Calu3 (cell line): ENCODE data around the gene FILIP1. TPM values are rescaled to one million over a fixed set of nuclear protein-coding genes. Genes with fewer than 3 reads are reported as not detected.

ENCODE experiments used
- BruUV-seq: library from RNA; stranded (reverse); fragments of 400-500 nt; replicated peaks from 2 replicates; lab custom pipeline; 2021; lab: Mats Ljungman, UMichigan
- CTCF ChIA-PET: fragments of 300-600 bp; sonication (Branson Sonifier 250); formaldehyde crosslinking; loops from one replicate; lab custom pipeline; 2022; ENCODE audit warnings: antibody characterized with exemption; lab: Charles Lee
- DNase-seq: peaks from one replicate; pipeline ENCODE4 v3.0.0; 2022
- H3K27ac Mint-ChIP-seq: one replicate; pipeline ENCODE4 v1.8.0; 2022; ENCODE audit warnings: mixed read lengths; ENCODE audit not compliant: unreplicated experiment
- H3K27me3 Mint-ChIP-seq: one replicate; pipeline ENCODE4 v1.8.0; 2022; ENCODE audit warnings: mixed read lengths; ENCODE audit not compliant: unreplicated experiment
- H3K36me3 Mint-ChIP-seq: one replicate; pipeline ENCODE4 v1.8.0; 2022; ENCODE audit warnings: mild to moderate bottlenecking, moderate library complexity, mixed read lengths; ENCODE audit not compliant: insufficient read depth, unreplicated experiment
- H3K4me1 Mint-ChIP-seq: one replicate; pipeline ENCODE4 v1.8.0; 2022; ENCODE audit warnings: mild to moderate bottlenecking, low read depth, mixed read lengths; ENCODE audit not compliant: unreplicated experiment
- H3K4me3 Mint-ChIP-seq: one replicate; pipeline ENCODE4 v1.8.0; 2022; ENCODE audit warnings: mild to moderate bottlenecking, low read depth, moderate library complexity, mixed read lengths; ENCODE audit not compliant: unreplicated experiment
- H3K9me3 Mint-ChIP-seq: one replicate; pipeline ENCODE4 v1.8.0; 2022; ENCODE audit warnings: low read depth, mixed read lengths; ENCODE audit not compliant: unreplicated experiment
- CTCF ChIP-seq: fragments of 200-600 bp; IDR thresholded peaks from one replicate; pipeline ENCODE4 v1.8.0; 2022; ENCODE audit warnings: antibody characterized with exemption; ENCODE audit not compliant: unreplicated experiment
- intact Hi-C: fragments of 100-400 bp; cut with micrococcal nuclease; formaldehyde crosslinking; loops from one replicate; pipeline ENCODE4 v1.10.0; 2022; ENCODE audit not compliant: unreplicated experiment
- total RNA-seq: library from RNA; stranded (reverse); gene quantifications from 2 replicates; pipeline ENCODE4 v1.2.3, GENCODE V29; 2022

FILIP1 gene
- total RNA-seq, 1 experiment from 2014 or later = not detected

- DNase-seq = no peak
- CTCF ChIA-PET = no interaction called here
- intact Hi-C loops = no loop called here
- no peaks in the 10 kb centered on the region for H3K36me3 Mint-ChIP-seq
- H3K27me3 Mint-ChIP-seq = no peaks in the 10 kb centered on the region
- no TSS peak for BruUV-seq
- no peak overlapping the region for H3K4me3 Mint-ChIP-seq
- no peak for TF ChIP-seq CTCF
- H3K4me1 Mint-ChIP-seq = no peaks in the 10 kb centered on the region
- H3K27ac Mint-ChIP-seq = no peak overlapping the region
- H3K9me3 Mint-ChIP-seq = no peaks in the 10 kb centered on the region
These were observed 186.1 kb downstream of the FILIP1 start for GRCh38 chr6:75307364-75308004.

- no peaks in the 10 kb centered on the region for H3K27me3 Mint-ChIP-seq
- H3K4me1 Mint-ChIP-seq = no peaks in the 10 kb centered on the region
- H3K4me3 Mint-ChIP-seq = no peak overlapping the region
- intact Hi-C loops = no loop called here
- H3K27ac Mint-ChIP-seq = no peak overlapping the region
- no peaks in the 10 kb centered on the region for H3K9me3 Mint-ChIP-seq
- CTCF ChIA-PET = interaction anchor here (1.1 kb wide), 1 partner anchor 23 kb away, joined by 3 read pairs; no protein-coding TSS in a partner anchor
- no peaks in the 10 kb centered on the region for H3K36me3 Mint-ChIP-seq
- no TSS peak for BruUV-seq
- no peak for TF ChIP-seq CTCF
- DNase-seq = no peak
These were observed 187.5 kb downstream of the FILIP1 start for GRCh38 chr6:75306064-75306463.

GRCh38 chr6:75305573-75305972 is 188.0 kb downstream of the FILIP1 start:
- no peak for DNase-seq
- Mint-ChIP-seq H3K9me3 (no peaks in the 10 kb centered on the region), H3K27ac (no peak overlapping the region), H3K27me3 (no peaks in the 10 kb centered on the region), H3K36me3 (no peaks in the 10 kb centered on the region), H3K4me3 (no peak overlapping the region), H3K4me1 (no peaks in the 10 kb centered on the region)
- no peak for TF ChIP-seq CTCF
- BruUV-seq = no TSS peak
- CTCF ChIA-PET = interaction anchor here (0.5 to 1.4 kb wide), 5 partner anchors 8 to 543 kb away, joined by 3 read pairs; no protein-coding TSS in a partner anchor
- intact Hi-C loops = no loop called here

GRCh38 chr6:75302280-75302679 is 191.3 kb downstream of the FILIP1 start:
- no peaks in the 10 kb centered on the region for H3K27me3 Mint-ChIP-seq
- H3K36me3 Mint-ChIP-seq = no peaks in the 10 kb centered on the region
- no peak for TF ChIP-seq CTCF
- H3K9me3 Mint-ChIP-seq = no peaks in the 10 kb centered on the region
- no peaks in the 10 kb centered on the region for H3K4me1 Mint-ChIP-seq
- intact Hi-C loops = no loop called here
- H3K27ac Mint-ChIP-seq = no peak overlapping the region
- no peak for DNase-seq
- no TSS peak for BruUV-seq
- H3K4me3 Mint-ChIP-seq = no peak overlapping the region
- CTCF ChIA-PET = no interaction called here
